HepG2 (cell line): Measurements from ENCODE around the gene EPM2A.

Source experiments
- FOXM1 ChIP-seq: sonication (generic); formaldehyde crosslinking; IDR thresholded peaks from 2 replicates; pipeline ENCODE4 v1.5.0; 2020; ENCODE audit warnings: missing genetic modification reagents
- MXD1 ChIP-seq: sonication (generic); formaldehyde crosslinking; IDR thresholded peaks from 2 replicates; pipeline ENCODE4 v1.4.0; 2020; ENCODE audit warnings: mild to moderate bottlenecking, missing genetic modification reagents
- SIN3A ChIP-seq: IDR thresholded peaks from 2 replicates; pipeline ENCODE4 v1.6.1; 2011; ENCODE audit warnings: low read depth, mild to moderate bottlenecking, control low read depth, low read length, borderline replicate concordance
- USF2 ChIP-seq, 2 experiments: sonication (generic) in 1 of 2; formaldehyde crosslinking in 1 of 2; IDR thresholded peaks; 2 replicates each; pipeline versions ENCODE4 v1.5.1 to v1.6.1; 2011 to 2020; ENCODE audit warnings: borderline replicate concordance in 1 of 2, low read depth in 1 of 2, low read length in 1 of 2, mild to moderate bottlenecking in 1 of 2, missing genetic modification reagents in 1 of 2, moderate library complexity in 1 of 2
- ZNF207 ChIP-seq: fragments of 450-650 bp; IDR thresholded peaks from 2 replicates; pipeline ENCODE4 v1.6.1; 2016; ENCODE audit warnings: antibody characterized with exemption, borderline replicate concordance
- ZNF550 ChIP-seq: sonication (generic); formaldehyde crosslinking; IDR thresholded peaks from 2 replicates; pipeline ENCODE4 v1.4.0; 2020; ENCODE audit warnings: mild to moderate bottlenecking, missing genetic modification reagents, borderline replicate concordance
- ZSCAN30 ChIP-seq: sonication (generic); formaldehyde crosslinking; IDR thresholded peaks from 2 replicates; pipeline ENCODE4 v1.5.0; 2020; ENCODE audit warnings: mild to moderate bottlenecking, missing genetic modification reagents

DNA sequence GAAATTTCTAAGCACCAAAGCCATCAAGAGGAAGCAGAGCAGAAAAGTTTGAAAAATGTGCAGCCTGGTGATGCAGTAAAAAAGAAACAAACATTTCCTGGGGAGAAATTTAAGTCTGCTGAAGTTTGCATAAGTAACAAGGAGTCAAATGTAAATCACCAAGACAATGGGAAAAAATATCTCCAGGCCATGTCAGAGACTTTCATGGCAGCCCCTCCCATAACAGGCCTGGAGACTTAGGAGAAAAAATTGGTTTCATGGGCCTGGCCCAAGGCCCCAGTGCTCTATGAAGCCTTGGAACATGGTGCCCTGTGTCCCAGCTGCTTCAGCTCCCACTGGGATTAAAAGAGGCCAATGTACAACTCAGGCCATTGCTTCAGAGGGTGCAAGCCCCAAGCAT, 30.1 kb upstream of the EPM2A start:
- TF ChIP-seq ZNF207 (no peak), USF2 (IDR thresholded peaks at IDR 0.05; ENCODE audit: low read depth, low read length) (no peak), USF2 (CRISPR knock-in tag; IDR thresholded peaks at IDR 0.05; ENCODE audit: borderline replicate concordance) (no peak), SIN3A (no peak), FOXM1 (CRISPR knock-in tag) (no peak), ZSCAN30 (CRISPR knock-in tag) (no peak), MXD1 (CRISPR knock-in tag) (no peak), ZNF550 (CRISPR knock-in tag) (no peak)
